WTC11 (cell line): ENCODE measurements around the gene FGFRL1. TPM values are rescaled to one million over a fixed set of nuclear protein-coding genes. Genes with fewer than 3 reads are reported as not detected.

ENCODE experiments used
- ATAC-seq: fragments of 200-7000 bp; cut with Tn5 transposase; 2 replicates; pipeline ENCODE4 v1.10.0; 2021; ENCODE audit warnings: mild to moderate bottlenecking, moderate library complexity
- CTCF ChIA-PET: fragments of 300-600 bp; sonication (Branson Sonifier 250); formaldehyde crosslinking; loops from one replicate; lab custom pipeline; 2021; ENCODE audit warnings: antibody characterized with exemption; lab: Charles Lee
- POLR2A ChIA-PET: fragments of 350-600 bp; sonication (Branson Sonifier 250); formaldehyde crosslinking; loops from one replicate; lab custom pipeline; 2021; ENCODE audit warnings: antibody characterized with exemption; lab: Charles Lee
- DNase-seq: peaks from one replicate; pipeline ENCODE4 v3.0.0; 2021; ENCODE audit warnings: low spot score
- H3K27ac Mint-ChIP-seq: 2 replicates; pipeline ENCODE4 v1.8.0; 2021; ENCODE audit warnings: mixed read lengths
- H3K27me3 Mint-ChIP-seq: 2 replicates; pipeline ENCODE4 v1.8.0; 2021; ENCODE audit warnings: low read depth, mild to moderate bottlenecking, moderate library complexity, mixed read lengths
- H3K36me3 Mint-ChIP-seq: 2 replicates; pipeline ENCODE4 v1.8.0; 2021; ENCODE audit warnings: mixed read lengths
- H3K4me1 Mint-ChIP-seq: 2 replicates; pipeline ENCODE4 v1.8.0; 2022; ENCODE audit warnings: mixed read lengths
- H3K4me3 Mint-ChIP-seq: 2 replicates; pipeline ENCODE4 v1.8.0; 2021; ENCODE audit warnings: mild to moderate bottlenecking, moderate library complexity, mixed read lengths
- H3K9me3 Mint-ChIP-seq: 2 replicates; pipeline ENCODE4 v1.8.0; 2021; ENCODE audit warnings: mixed read lengths
- AFF4 ChIP-seq: sonication (generic); formaldehyde crosslinking; IDR thresholded peaks from 2 replicates; pipeline ENCODE4 v1.8.1; 2023; ENCODE audit warnings: mild to moderate bottlenecking, missing genetic modification reagents, borderline replicate concordance
- ARID4B ChIP-seq: sonication (generic); formaldehyde crosslinking; IDR thresholded peaks from 2 replicates; pipeline ENCODE4 v1.8.0; 2023; ENCODE audit warnings: missing genetic modification reagents, mild to moderate bottlenecking, borderline replicate concordance
- ATF2 ChIP-seq: sonication (generic); formaldehyde crosslinking; IDR thresholded peaks from 2 replicates; pipeline ENCODE4 v1.8.1; 2022; ENCODE audit warnings: low read depth, missing genetic modification reagents, borderline replicate concordance
- ELF4 ChIP-seq: sonication (generic); formaldehyde crosslinking; IDR thresholded peaks from 2 replicates; pipeline ENCODE4 v1.8.1; 2022; ENCODE audit warnings: low read depth, mild to moderate bottlenecking, moderate library complexity, missing genetic modification reagents
- GABPB1 ChIP-seq: sonication (generic); formaldehyde crosslinking; IDR thresholded peaks from 2 replicates; pipeline ENCODE4 v1.8.1; 2023; ENCODE audit warnings: mild to moderate bottlenecking, missing genetic modification reagents
- HMGA2 ChIP-seq: fragments of 250-450 bp; sonication (Bioruptor Pico); IDR thresholded peaks from 2 replicates; pipeline ENCODE4 v1.4.0; 2021; ENCODE audit warnings: mild to moderate bottlenecking, moderate library complexity
- KAT7 ChIP-seq: sonication (generic); formaldehyde crosslinking; IDR thresholded peaks from 2 replicates; pipeline ENCODE4 v1.8.1; 2023; ENCODE audit warnings: missing genetic modification reagents, mild to moderate bottlenecking, borderline replicate concordance
- MYBL2 ChIP-seq: sonication (generic); formaldehyde crosslinking; IDR thresholded peaks from 2 replicates; pipeline ENCODE4 v1.8.1; 2023; ENCODE audit warnings: mild to moderate bottlenecking, moderate library complexity, missing genetic modification reagents
- NR3C1 ChIP-seq: sonication (generic); formaldehyde crosslinking; conservative IDR thresholded peaks from 2 replicates; pipeline ENCODE4 v1.8.1; 2023; ENCODE audit warnings: low read depth, mild to moderate bottlenecking, missing genetic modification reagents
- PRDM15 ChIP-seq: sonication (generic); formaldehyde crosslinking; IDR thresholded peaks from 2 replicates; pipeline ENCODE4 v1.8.0; 2022; ENCODE audit warnings: missing genetic modification reagents
- SMAD3 ChIP-seq: sonication (generic); formaldehyde crosslinking; IDR thresholded peaks from 2 replicates; pipeline ENCODE4 v1.8.0; 2022; ENCODE audit warnings: missing genetic modification reagents, mild to moderate bottlenecking, borderline replicate concordance
- SMAD4 ChIP-seq: sonication (generic); formaldehyde crosslinking; IDR thresholded peaks from 2 replicates; pipeline ENCODE4 v1.8.0; 2022; ENCODE audit warnings: mild to moderate bottlenecking, missing genetic modification reagents
- SOX15 ChIP-seq: fragments of 250-450 bp; sonication (Bioruptor Pico); IDR thresholded peaks from 2 replicates; pipeline ENCODE4 v1.9.0; 2021; ENCODE audit warnings: mild to moderate bottlenecking
- ZBTB43 ChIP-seq: sonication (generic); formaldehyde crosslinking; IDR thresholded peaks from 2 replicates; pipeline ENCODE4 v1.8.1; 2023; ENCODE audit warnings: mild to moderate bottlenecking, missing genetic modification reagents
- ZNF121 ChIP-seq: sonication (generic); formaldehyde crosslinking; IDR thresholded peaks from 2 replicates; pipeline ENCODE4 v1.8.0; 2023; ENCODE audit warnings: missing genetic modification reagents
- ZNF232 ChIP-seq: sonication (generic); formaldehyde crosslinking; IDR thresholded peaks from 2 replicates; pipeline ENCODE4 v1.8.0; 2022; ENCODE audit warnings: mild to moderate bottlenecking, missing genetic modification reagents
- ZNF317 ChIP-seq: sonication (generic); formaldehyde crosslinking; IDR thresholded peaks from 2 replicates; pipeline ENCODE4 v1.8.1; 2023; ENCODE audit warnings: low read depth, mild to moderate bottlenecking, moderate library complexity, missing genetic modification reagents, borderline replicate concordance
- ZNF396 ChIP-seq: fragments of 250-450 bp; sonication (Bioruptor Pico); IDR thresholded peaks from 2 replicates; pipeline ENCODE4 v1.8.0; 2021; ENCODE audit warnings: mild to moderate bottlenecking, moderate library complexity, borderline replicate concordance
- ZNF512 ChIP-seq: sonication (generic); formaldehyde crosslinking; IDR thresholded peaks from 2 replicates; pipeline ENCODE4 v1.8.1; 2022; ENCODE audit warnings: missing genetic modification reagents, borderline replicate concordance
- ZNF671 ChIP-seq: fragments of 250-450 bp; sonication (Bioruptor Pico); IDR thresholded peaks from 2 replicates; pipeline ENCODE4 v1.8.0; 2021; ENCODE audit warnings: mild to moderate bottlenecking
- total RNA-seq: library from RNA; stranded (reverse); gene quantifications from 3 replicates; pipeline ENCODE4 v1.2.3, GENCODE V29; 2021

FGFRL1 gene
- total RNA-seq, 1 experiment from 2014 or later, result 25.9 TPM

GRCh38 chr4:999882-1000425, 11.5 kb upstream of the FGFRL1 start:
- ATAC-seq, result no peak
- H3K36me3 Mint-ChIP-seq, result no peaks in the 10 kb centered on the region
- POLR2A ChIA-PET, result no interaction called here
- no peak for DNase-seq
- H3K4me1 Mint-ChIP-seq, result peaks cover 2% of the 10 kb centered on the region
- H3K4me3 Mint-ChIP-seq, result no peak overlapping the region
- H3K27ac Mint-ChIP-seq, result no peak overlapping the region
- peaks cover 80% of the 10 kb centered on the region for H3K27me3 Mint-ChIP-seq
- CTCF ChIA-PET, result interaction anchor here (1.3 kb wide), 1 partner anchor 13 kb away, joined by 4 read pairs; the partner anchor contains the start of gene IDUA
- TF ChIP-seq NR3C1 (CRISPR knock-in tag) (no peak), ZNF671 (no peak), PRDM15 (CRISPR knock-in tag) (no peak), MYBL2 (CRISPR knock-in tag) (no peak), ZNF512 (CRISPR knock-in tag) (no peak), ZNF232 (CRISPR knock-in tag) (no peak), ARID4B (CRISPR knock-in tag) (no peak), AFF4 (no peak), ZNF317 (CRISPR knock-in tag) (no peak), ELF4 (no peak), ZNF396 (CRISPR knock-in tag) (no peak), ATF2 (CRISPR knock-in tag) (no peak), ZNF121 (CRISPR knock-in tag) (no peak), SOX15 (CRISPR knock-in tag) (no peak), SMAD4 (CRISPR knock-in tag) (no peak), GABPB1 (CRISPR knock-in tag) (no peak), KAT7 (CRISPR knock-in tag) (no peak), HMGA2 (no peak), ZBTB43 (CRISPR knock-in tag) (no peak), SMAD3 (CRISPR knock-in tag) (no peak)
- no peaks in the 10 kb centered on the region for H3K9me3 Mint-ChIP-seq
